GM03348 (cell line): ENCODE data around the gene FRMD1.

ENCODE experiments used
- DNase-seq: peaks from one replicate; pipeline ENCODE4 v3.0.0; 2012; ENCODE audit warnings: low spot score

FRMD1 gene

GRCh38 chr6:168078943-168079405 lies at the start of gene FRMD1:
TSS of gene FRMD1 (minus strand) at chr6:168079212. CDS start at chr6:168079094, 118 bp downstream.
- DNase-seq: no peak

- no peak for DNase-seq
Measured at GRCh38 chr6:168128006-168128630, 49.1 kb upstream of the FRMD1 start.

GRCh38 chr6:168127384-168127868 lies 48.4 kb upstream of the FRMD1 start:
- no peak for DNase-seq

GRCh38 chr6:168126566-168127383 lies 47.8 kb upstream of the FRMD1 start:
- DNase-seq: no peak

GRCh38 chr6:168125429-168126001 lies 46.5 kb upstream of the FRMD1 start:
- no peak for DNase-seq

GRCh38 chr6:168124921-168125320 lies 45.9 kb upstream of the FRMD1 start:
- no peak for DNase-seq

GRCh38 chr6:168124158-168124557 lies 45.1 kb upstream of the FRMD1 start:
- no peak for DNase-seq

GRCh38 chr6:168123165-168123911 lies 44.3 kb upstream of the FRMD1 start:
- no peak for DNase-seq

- DNase-seq: no peak
Measured at GRCh38 chr6:168122521-168122920, 43.5 kb upstream of the FRMD1 start.

- DNase-seq: no peak
Measured at GRCh38 chr6:168122011-168122410, 43.0 kb upstream of the FRMD1 start.

GRCh38 chr6:168121303-168121665 lies 42.3 kb upstream of the FRMD1 start:
- DNase-seq: no peak

GRCh38 chr6:168120390-168121302 lies 41.6 kb upstream of the FRMD1 start:
- no peak for DNase-seq

GRCh38 chr6:168119539-168119938 lies 40.5 kb upstream of the FRMD1 start:
- DNase-seq: no peak

- no peak for DNase-seq
Measured at GRCh38 chr6:168118935-168119334, 39.9 kb upstream of the FRMD1 start.

- DNase-seq: no peak
Measured at GRCh38 chr6:168117942-168118341, 38.9 kb upstream of the FRMD1 start.

GRCh38 chr6:168116975-168117899 lies 38.2 kb upstream of the FRMD1 start:
- no peak for DNase-seq

GRCh38 chr6:168116438-168116974 lies 37.5 kb upstream of the FRMD1 start:
- no peak for DNase-seq

GRCh38 chr6:168115748-168116437 lies 36.9 kb upstream of the FRMD1 start:
- DNase-seq: no peak

- DNase-seq: no peak
Measured at GRCh38 chr6:168113226-168113625, 34.2 kb upstream of the FRMD1 start.
